Measurements from ENCODE around the gene ZDHHC14. TPM values are rescaled to one million over a fixed set of nuclear protein-coding genes. Genes with fewer than 3 reads are reported as not detected.

The ZDHHC14 gene
- total RNA-seq, 1 experiment from 2014 or later: 5.9 TPM

DNA sequence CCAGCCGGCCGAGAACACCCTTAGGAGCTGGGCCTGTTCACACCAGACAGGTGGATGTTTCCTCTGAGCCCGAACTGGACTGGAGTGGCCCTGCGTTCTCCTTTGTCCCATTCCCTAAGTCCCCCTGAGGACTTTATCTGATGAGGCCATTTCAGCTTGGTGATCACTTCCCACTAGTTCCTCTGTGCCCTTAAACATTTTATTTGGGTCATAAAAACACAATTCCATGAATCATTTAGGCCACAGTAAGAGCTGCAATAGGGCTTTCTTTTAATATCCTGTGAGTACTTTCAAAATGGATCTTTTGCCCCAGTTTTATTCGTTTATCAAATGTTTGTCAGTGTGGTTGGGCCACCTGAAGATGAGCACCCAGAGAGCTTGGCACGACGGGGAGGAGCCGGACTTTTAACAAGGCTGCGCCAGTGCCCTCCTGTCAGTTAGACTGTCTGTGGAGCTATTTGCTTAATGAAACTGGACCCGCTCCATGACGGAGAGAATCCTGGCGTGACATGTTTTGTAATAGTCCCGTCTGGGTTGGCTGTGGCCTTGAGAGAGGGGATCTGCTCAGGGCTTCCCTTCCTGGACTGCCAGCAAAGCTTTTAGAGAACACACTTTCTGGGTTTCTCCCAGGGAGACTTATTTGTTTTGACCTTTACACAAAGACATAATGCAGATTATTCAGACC is 53.5 kb downstream of the ZDHHC14 start:
- H3K36me3 ChIP-seq: no peaks in the 10 kb centered on the region
- no peaks in the 10 kb centered on the region for H3K27me3 ChIP-seq
- H3K4me3 ChIP-seq: no peak overlapping the region
- H3K9me3 ChIP-seq (replicated peaks): no peaks in the 10 kb centered on the region
- DNase-seq: no peak
- no peak overlapping the region for H3K27ac ChIP-seq
- no peaks in the 10 kb centered on the region for H3K4me1 ChIP-seq

DNA sequence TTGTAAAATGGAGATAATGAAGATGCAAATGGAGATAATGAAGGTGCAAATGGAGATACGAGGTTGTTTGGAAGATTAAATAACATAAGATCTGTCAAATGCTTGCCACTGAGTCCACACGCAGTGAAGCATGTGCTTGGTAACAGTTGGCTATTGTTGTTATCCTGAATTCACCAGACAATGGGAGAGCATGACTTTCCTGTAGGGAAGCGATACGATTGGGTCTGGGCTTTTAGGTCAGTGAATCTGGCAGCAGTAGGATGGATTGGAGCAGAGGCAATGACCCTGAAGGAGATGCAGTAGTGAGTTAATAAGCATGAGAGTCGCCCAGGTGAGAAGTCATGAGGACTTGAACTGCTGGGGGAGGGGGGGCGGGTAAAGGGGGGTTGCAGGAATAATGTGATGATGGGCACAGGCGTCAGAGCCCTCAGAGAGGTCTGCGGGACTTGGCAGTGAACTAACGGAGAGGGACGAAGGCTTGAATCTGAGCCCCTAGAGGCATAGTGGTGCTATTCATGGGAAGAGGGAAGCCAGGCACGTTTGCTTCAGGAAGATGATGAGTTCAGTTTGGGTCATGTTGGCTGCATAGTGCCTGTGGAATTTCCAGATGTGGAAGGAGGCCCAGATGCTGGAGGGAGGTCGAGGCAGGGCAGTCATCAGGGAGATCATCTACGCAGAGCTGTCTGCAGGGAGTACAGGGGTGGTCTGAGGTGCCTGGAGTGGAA is 55.4 kb downstream of the ZDHHC14 start:
- no peak for DNase-seq
- no peaks in the 10 kb centered on the region for H3K27me3 ChIP-seq

DNA sequence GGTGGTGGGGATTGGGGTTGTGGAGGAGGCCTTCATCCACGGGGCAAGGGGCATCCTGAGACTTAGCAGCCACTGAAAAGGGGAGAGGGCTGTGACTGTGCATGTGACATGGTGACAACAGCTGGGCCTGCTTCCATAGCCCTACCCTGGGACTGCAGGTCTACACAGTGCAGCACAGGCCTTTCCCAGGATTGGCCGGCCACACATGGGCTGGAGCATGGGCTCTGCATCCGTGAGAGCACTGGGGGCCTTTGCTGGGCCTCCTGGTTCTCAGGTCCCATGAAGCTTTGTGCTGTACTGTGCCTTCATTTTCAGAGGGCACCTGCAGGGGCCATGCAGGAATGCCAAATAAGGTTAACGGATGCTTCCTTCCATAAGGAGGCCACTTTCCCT is 56.0 kb downstream of the ZDHHC14 start:
- no peak for DNase-seq
- no peaks in the 10 kb centered on the region for H3K4me1 ChIP-seq
- H3K27ac ChIP-seq: no peak overlapping the region
- no peaks in the 10 kb centered on the region for H3K27me3 ChIP-seq
- no peak overlapping the region for H3K4me3 ChIP-seq
- no peaks in the 10 kb centered on the region for H3K9me3 ChIP-seq (replicated peaks)
- H3K36me3 ChIP-seq: no peaks in the 10 kb centered on the region

More for the DNA sequence above, 55.4 kb downstream of the ZDHHC14 start:
- Histone ChIP-seq H3K9me3 (replicated peaks) (no peaks in the 10 kb centered on the region), H3K4me1 (no peaks in the 10 kb centered on the region), H3K36me3 (no peaks in the 10 kb centered on the region), H3K27ac (no peak overlapping the region), H3K4me3 (no peak overlapping the region)

DNA sequence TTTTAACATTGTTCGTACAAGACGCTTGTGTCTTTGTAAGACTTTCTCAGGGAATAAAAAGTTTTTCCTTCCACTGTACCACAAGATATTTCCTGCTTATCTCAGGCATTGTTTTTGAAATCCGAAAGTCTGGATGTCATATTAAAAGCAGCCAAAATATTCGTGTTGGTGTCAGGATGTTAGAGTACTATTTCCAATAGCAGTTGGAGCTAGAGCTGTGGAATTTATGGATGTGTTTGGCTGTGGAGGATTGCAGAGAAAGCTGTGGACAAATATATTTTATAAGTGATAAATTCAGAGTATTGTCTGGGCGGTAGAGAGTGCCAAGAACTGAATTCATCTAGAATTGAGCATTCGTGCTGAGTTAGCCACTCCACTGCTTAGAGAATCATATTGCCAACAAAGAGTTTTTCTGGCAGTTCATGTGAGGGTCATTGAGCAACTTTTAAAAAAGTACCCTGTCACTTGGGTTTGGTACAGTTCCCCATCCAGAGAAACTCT is 57.7 kb downstream of the ZDHHC14 start:
- no peak overlapping the region for H3K27ac ChIP-seq
- no peaks in the 10 kb centered on the region for H3K36me3 ChIP-seq
- no peak overlapping the region for H3K4me3 ChIP-seq
- no peak for DNase-seq
- no peaks in the 10 kb centered on the region for H3K27me3 ChIP-seq
- 0 out of 2 replicates have a peak, but pooled peaks cover 2% of the 10 kb centered on the region for H3K4me1 ChIP-seq
- H3K9me3 ChIP-seq (replicated peaks): no peaks in the 10 kb centered on the region

DNA sequence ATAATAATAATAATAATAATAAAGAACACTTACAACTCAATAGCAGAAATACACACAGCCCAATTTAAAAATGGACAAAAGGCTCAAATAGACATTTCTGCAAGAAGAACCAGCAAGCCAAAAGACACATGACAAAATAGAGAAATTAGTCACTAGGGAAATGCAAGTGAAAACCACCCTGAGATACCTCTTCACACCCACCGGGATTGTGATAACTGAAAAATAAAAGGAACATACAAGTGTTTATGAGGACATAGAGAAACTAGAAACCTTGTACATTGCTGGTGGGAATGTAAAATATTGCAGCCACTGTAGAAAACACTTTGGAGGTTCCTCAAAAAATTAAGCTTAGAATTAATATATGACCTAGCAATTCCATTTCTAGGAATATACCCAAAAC is 59.2 kb downstream of the ZDHHC14 start:
- no peaks in the 10 kb centered on the region for H3K9me3 ChIP-seq (replicated peaks)
- no peaks in the 10 kb centered on the region for H3K36me3 ChIP-seq
- no peaks in the 10 kb centered on the region for H3K27me3 ChIP-seq
- 0 out of 2 replicates have a peak, but pooled peaks cover 2% of the 10 kb centered on the region for H3K4me1 ChIP-seq
- no peak overlapping the region for H3K4me3 ChIP-seq
- H3K27ac ChIP-seq: no peak overlapping the region
- DNase-seq: no peak

DNA sequence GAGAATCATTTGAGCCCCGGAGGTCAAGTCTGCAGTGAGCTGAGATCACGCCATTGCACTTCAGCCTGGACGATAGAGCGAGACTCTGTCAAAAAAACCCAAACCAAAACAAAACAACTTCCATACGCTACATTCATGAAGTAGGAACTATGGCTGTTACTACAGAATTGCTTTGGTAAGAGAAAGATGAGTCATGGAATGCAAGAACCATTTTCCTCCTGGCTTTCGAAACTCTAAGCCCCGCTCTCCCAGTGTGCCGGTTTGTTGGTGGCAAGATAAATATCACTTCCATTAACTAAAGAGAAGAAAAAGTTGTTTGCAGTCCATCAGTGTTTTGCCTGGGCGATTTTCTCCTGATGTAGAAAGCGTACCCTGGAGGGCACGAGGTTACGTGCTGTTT is 61.3 kb downstream of the ZDHHC14 start:
- no peak for DNase-seq
- Histone ChIP-seq H3K4me1 (0 out of 2 replicates have a peak, but pooled peaks cover 2% of the 10 kb centered on the region), H3K27ac (no peak overlapping the region), H3K27me3 (no peaks in the 10 kb centered on the region), H3K4me3 (no peak overlapping the region), H3K9me3 (replicated peaks) (no peaks in the 10 kb centered on the region), H3K36me3 (no peaks in the 10 kb centered on the region)

DNA sequence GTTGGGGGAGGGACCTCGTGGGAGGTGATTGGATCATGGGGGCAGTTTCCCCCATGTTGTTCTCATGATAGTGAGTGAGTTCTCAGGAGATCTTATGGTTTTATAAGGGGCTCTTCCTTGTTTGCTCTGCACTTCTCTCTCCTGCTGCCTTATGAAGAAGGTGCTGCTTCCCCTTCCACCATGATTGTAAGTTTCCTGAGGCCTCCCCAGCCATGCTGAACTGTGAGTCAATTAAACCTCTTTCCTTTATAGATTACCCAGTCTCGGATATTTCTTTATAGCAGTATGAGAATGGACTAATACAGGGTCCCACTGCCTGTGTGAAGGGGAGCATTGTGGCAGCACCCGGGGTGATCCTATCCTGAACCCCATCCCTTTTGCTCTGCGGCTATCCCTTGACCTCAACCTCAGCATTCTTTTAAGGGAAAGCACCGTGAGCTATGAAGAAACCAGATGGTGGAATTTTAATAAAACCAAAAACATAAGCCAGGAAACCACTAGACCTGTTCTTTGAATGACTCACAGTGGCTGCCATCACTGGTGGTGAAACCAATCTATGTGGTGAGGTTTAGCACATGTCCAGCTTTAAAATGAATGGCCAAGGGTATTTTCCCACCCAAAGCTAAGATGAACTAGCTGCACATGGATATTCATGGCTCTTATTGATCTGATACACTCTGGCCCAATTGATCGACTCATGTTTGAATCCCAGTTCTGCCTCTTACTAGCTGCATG is 62.2 kb downstream of the ZDHHC14 start:
- H3K27me3 ChIP-seq: no peaks in the 10 kb centered on the region
- no peaks in the 10 kb centered on the region for H3K36me3 ChIP-seq
- peak; percentile 26 to 49 for DNase-seq
- H3K9me3 ChIP-seq (replicated peaks): no peaks in the 10 kb centered on the region
- no peak overlapping the region for H3K27ac ChIP-seq
- H3K4me3 ChIP-seq: no peak overlapping the region
- H3K4me1 ChIP-seq: 0 out of 2 replicates have a peak, but pooled peaks cover 2% of the 10 kb centered on the region

DNA sequence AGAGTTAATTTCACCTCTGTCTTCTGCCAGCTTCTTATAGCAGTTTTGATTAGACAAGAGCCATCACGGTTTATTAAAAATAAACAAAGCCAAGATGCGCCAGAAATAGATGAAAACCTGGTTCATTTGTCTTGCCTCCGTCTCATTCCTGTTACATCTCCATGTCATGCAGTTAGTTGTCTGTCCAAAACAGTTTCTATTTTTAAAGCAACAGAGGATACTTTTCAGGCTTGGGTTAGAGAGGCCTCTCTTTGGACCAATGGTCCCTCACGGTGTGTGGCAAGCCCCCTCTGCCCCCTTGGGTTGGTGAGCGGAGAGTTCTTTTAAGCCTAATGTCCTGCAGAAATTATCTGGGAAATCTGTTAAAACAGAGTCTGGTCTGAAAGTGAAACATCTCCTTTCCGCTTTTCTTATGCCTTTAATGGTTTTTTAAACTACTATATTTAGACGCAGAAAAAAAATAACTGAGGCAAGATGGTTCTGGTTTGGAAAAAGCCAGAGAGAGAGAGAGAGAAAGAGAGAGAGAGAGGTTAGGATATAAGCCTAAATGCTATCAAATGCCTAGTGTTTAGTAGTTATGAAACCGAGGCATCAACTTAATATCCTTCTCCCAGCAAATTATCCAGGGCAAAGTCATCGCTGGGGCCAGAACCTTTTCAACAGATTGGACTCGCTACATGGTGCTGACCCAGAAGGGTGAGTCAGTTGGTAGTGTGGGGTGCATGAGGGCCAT is 64.5 kb downstream of the ZDHHC14 start:
- no peak for DNase-seq
- H3K27ac ChIP-seq: no peak overlapping the region
- H3K9me3 ChIP-seq (replicated peaks): no peaks in the 10 kb centered on the region
- no peak overlapping the region for H3K4me3 ChIP-seq
- H3K4me1 ChIP-seq: 0 out of 2 replicates have a peak, but pooled peaks cover 2% of the 10 kb centered on the region
- H3K27me3 ChIP-seq: no peaks in the 10 kb centered on the region
- no peaks in the 10 kb centered on the region for H3K36me3 ChIP-seq

DNA sequence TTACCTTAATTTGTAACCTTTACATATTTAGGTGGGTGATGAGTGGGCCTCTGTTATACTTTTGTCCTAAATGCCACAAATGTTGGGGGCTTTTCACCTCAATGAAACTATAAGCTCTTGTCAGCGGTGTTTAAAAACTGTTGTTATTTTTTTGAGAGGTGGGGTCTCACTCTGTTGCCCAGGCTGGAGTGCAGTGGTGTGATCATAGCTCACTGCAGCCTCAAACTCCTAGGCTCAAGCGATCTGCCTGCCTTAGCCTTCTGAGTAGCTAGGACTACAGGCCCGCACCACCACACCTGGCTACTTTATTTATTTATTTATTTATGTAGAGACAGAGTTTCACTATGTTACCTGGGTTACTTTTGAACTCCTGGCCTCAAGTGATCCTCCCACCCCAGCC is 66.7 kb downstream of the ZDHHC14 start:
- Histone ChIP-seq H3K27ac (no peak overlapping the region), H3K4me1 (0 out of 2 replicates have a peak, but pooled peaks cover 2% of the 10 kb centered on the region), H3K36me3 (no peaks in the 10 kb centered on the region), H3K4me3 (no peak overlapping the region), H3K9me3 (replicated peaks) (no peaks in the 10 kb centered on the region), H3K27me3 (no peaks in the 10 kb centered on the region)
- no peak for DNase-seq

DNA sequence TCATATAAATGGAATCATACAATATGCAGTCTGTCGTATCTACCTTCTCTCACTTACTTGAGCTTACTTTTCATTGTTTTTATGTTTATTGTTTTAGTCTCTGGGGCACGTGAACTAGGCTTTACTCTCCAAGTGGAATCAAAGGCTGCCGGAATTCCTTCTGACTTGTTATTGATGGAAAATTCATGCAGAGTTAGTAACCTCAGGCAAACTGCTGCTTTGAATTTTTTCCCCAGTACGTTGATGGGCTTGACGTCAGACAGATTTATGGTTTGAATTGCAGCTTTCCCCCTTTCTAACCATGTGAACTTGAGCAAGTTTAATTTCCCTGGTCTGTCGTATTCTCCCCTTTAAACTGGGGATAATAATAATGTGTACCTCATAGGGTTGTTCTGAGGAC is 68.6 kb downstream of the ZDHHC14 start:
- Histone ChIP-seq H3K36me3 (no peaks in the 10 kb centered on the region), H3K4me1 (no peaks in the 10 kb centered on the region), H3K27ac (no peak overlapping the region), H3K9me3 (replicated peaks) (no peaks in the 10 kb centered on the region), H3K4me3 (no peak overlapping the region), H3K27me3 (no peaks in the 10 kb centered on the region)
- DNase-seq: no peak

DNA sequence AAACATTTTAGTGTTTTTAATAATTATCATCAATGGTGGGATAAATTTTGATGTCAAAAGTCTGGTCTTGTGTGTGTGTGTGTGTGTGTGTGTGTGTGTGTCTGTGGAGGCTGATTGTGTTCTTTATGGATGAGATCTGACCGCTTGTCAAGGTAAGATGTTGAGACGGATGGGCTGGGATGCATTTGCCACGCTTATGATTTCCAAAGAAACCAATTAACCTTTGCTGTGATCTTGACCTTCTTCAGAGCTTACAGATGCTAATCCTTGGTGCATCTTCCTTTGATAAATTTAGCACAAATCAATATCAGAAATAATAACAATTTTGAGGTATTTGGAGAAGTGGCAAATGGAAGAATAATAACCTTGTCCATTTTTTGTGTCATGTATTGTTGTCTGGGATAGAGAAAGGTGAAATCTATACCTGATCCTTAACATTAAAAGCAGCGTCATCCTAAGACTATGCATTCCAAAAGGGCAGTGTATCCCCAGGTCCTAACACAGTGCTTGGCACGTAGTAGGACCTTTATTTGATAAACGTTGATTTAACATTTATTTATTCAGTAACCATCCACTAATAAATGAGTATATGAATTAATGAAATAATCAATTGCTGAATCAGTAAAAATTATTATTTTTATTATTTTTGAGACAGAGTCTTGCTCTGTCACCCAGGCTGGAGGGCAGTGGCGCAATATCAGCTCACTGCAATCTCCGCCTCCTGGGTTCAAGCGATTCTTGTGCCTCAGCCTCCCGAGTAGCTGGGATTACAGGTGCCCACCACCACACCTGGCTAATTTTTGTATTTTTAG is 70.1 kb downstream of the ZDHHC14 start:
- no peak overlapping the region for H3K27ac ChIP-seq
- DNase-seq: no peak
- no peaks in the 10 kb centered on the region for H3K27me3 ChIP-seq
- H3K4me1 ChIP-seq: no peaks in the 10 kb centered on the region
- H3K4me3 ChIP-seq: no peak overlapping the region
- H3K36me3 ChIP-seq: no peaks in the 10 kb centered on the region
- no peaks in the 10 kb centered on the region for H3K9me3 ChIP-seq (replicated peaks)

DNA sequence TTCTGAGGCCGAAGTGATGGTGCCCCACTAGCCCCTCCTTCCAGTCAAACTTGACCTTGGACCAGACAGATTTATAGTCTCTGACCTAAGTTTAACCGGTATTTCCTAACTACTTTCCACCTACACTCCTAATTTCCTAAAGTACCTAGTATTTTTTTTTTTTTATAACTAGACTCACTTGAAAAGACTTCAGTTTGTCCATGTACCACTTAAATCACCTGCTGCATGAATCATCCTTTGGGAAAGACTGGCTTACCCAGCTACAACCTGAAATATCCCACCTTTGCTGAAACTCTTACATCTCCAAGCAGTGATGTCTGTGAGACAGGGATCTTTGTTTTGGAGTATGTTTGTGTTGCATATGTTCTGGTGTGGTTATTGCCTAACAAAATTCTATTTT is 71.1 kb downstream of the ZDHHC14 start:
- Histone ChIP-seq H3K4me3 (no peak overlapping the region), H3K4me1 (no peaks in the 10 kb centered on the region), H3K9me3 (replicated peaks) (no peaks in the 10 kb centered on the region), H3K27me3 (no peaks in the 10 kb centered on the region), H3K27ac (no peak overlapping the region), H3K36me3 (no peaks in the 10 kb centered on the region)
- DNase-seq: no peak

DNA sequence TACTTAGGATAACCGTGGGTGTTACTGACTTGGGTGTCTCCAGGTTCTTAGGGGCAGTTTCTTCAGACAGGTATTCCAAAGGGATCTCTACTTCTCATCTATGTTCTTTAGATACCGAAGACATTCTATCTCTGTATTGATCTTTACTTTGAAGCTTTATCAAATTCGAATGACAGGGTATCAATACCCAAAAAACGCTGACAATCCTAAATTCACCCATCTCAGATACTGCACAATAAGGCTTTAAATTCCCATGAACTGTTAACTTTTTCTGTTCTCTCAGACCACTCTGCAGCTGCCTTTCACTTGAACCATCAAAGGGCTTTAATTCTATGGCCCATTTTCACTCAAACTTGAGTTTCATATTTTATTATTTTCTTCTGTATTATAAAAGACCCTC is 72.1 kb downstream of the ZDHHC14 start:
- no peak for DNase-seq
- Histone ChIP-seq H3K27me3 (no peaks in the 10 kb centered on the region), H3K9me3 (replicated peaks) (no peaks in the 10 kb centered on the region), H3K4me3 (no peak overlapping the region), H3K4me1 (no peaks in the 10 kb centered on the region), H3K27ac (no peak overlapping the region), H3K36me3 (no peaks in the 10 kb centered on the region)

DNA sequence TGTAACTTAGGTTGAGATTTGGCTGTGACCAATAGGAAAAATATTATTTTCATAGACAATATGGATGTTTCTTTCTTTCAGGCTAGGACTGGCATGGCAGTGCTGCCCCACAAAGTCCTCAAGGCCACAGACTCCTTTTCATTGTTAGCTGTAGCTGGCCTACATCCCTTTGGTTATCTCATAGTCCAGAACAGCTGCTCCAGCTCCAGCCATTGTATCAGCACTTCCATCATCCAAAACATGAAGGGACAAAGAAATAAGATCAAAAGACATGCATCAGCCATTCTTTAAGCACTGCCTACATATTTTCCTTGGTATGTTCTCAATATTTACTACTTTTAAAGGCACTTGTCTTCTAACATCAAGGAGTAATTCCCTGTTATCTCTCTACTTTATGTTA is 73.0 kb downstream of the ZDHHC14 start:
- Histone ChIP-seq H3K4me3 (no peak overlapping the region), H3K27ac (no peak overlapping the region)

More for the DNA sequence above, 73.0 kb downstream of the ZDHHC14 start:
- Histone ChIP-seq H3K9me3 (replicated peaks) (no peaks in the 10 kb centered on the region), H3K36me3 (no peaks in the 10 kb centered on the region), H3K4me1 (no peaks in the 10 kb centered on the region), H3K27me3 (no peaks in the 10 kb centered on the region)
- no peak for DNase-seq

Data from SJCRH30 (cell line).